HG02678 (cell line): ENCODE results near the gene MUSTN1.

Experiments
- ATAC-seq: cut with Tn5 transposase; IDR thresholded peaks from one replicate; pipeline ENCODE4 v1.9.1; 2021; ENCODE audit warnings: mild to moderate bottlenecking, moderate library complexity; ENCODE audit not compliant: unreplicated experiment

Gene MUSTN1

DNA sequence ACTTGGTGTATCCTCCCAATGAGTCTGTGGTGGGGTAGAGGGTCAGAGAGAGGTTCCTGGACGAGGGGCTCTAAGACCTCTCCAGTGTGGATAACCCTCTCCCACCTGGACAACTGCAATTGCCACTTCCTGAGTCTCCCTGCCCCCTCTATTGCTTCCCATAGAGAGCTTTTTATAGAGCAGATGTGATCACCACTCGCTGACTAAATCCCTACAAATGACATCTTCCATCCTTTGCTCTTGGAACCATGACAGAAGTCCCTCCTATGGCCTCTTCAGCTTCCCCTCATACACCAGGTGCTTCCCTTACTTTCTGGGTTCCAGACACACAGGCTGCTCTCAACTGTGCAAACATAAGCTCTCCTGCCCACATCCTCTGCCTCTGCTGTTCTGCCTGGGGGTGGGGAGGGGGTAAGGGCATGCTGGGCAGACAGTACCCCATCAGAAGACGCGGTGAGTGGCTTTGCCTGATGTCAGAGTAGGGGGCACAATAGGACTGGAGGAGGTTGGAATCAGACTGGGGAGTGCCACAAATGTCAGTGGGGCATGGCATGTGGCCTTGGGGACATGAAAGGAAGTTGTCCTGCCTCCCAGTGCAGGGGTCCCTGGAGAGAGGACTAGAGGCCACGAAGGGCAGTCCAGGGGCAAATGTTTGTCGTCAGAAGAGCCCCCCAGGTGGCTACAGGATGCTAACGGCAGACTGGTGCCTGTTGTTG, 25.0 kb downstream of the MUSTN1 start:
- ATAC-seq, result no peak

DNA sequence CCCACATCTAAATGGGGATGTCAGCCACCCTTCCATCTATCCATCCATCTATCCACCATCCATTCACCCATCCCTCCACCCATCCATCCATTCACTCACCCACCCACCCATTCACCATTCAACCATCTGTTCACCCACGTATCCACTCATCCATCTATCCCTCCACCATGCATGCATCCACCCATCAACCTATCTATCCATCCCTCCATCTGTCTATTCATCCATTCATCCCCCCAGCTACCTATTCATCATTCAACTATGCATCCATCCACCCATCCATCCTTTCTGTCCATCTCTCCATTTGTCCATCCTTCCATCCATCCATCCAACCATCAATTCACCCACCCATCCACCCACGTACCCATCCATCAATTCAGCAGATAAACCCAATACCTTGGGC, 25.7 kb downstream of the MUSTN1 start:
- no peak for ATAC-seq

DNA sequence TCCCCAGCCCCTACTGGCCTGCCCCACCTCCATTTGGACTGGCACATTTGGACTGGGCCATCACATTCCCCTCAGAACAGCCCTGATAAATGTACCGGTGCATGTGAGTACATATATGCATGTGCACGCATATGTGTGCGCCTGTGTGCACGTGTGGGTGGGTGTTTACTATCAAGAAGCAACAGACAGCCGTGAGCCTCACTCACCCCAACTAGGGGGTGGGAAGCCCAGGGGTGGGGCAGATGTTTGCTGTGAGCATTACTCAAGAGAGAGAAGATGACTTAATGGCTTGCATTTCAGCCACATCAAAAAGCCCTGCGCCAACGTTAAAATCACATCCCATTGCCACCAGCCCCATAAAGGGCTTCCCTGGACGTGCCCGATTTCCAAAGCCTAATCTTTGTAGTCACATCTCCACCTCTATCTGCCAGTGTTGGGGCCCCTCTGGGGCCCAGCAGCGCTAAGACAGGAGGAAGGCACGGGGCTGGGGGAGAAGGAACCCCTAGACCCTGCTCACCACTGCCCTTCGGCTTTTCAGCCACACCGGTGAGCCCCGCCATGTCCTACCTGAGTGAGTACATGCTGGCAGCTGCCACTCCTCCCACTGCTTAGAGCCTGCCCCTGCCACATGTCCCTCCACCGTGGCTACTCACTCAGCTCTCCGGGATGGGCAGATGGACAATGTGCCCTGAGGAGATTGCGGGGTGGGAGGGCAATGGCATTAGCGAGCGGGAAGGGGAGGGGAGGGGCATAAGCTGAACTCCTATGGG, 29.4 kb downstream of the MUSTN1 start:
- ATAC-seq, result no peak

DNA sequence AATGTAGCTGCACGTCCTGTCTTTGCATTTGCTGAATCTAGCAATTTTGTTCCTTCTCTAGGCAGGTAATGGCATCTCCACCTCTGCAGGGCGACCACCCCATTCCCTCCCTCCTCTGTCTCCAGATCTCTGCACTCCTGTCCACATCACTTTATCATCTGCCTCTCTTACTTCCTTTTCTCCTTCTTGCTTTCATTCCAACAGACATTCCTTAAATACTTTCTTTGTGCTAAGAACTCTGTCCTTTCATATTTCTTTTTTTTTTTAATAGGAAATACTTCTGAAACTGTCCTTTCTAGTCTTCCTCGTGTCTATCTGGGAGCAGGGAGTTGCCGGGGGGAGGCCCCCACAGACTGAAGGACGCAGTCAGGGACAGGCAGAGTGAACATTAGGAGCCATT, 33.0 kb downstream of the MUSTN1 start:
- ATAC-seq, result no peak

DNA sequence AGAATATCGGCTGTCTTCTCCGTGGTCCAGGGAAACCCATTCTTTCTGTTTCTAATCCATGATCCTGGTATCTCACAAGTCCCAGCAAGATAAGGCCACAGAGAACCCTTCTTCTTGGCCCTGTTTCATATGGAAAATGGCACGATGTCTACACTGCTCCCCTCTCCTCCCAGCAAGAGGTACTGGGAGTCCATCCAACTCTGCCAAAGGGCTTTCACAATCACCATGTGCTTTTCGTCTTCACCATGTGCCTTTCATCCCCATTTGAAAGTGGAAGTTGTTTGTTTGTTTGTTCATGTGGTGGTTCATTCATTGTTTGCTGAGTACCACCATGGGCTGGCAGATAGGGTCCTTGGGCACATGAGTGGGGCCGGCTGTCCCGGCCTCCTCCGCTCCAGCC, 34.7 kb downstream of the MUSTN1 start:
- ATAC-seq, result no peak

DNA sequence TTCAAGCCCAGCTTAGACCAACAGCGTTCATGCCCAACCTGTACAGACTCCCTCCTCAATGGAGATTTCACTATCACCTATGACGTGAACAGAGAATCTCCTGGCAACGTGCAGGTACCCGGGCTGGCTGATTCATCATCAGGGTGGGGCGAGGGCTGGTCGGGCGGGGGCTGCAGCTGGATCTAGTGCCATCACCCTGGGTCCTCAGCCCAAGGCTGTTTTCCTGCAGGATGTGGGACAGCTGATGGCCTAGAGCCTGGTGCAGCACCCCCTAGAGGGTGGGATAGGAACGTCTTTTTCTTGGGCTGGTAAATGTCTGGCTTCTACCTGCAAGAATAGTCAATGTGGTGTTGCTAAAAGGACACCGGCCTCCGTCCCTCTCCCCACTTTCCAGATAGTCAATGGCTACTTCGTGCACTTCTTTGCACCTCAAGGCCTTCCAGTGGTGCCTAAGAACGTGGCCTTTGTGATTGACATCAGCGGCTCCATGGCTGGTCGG, 35.8 kb downstream of the MUSTN1 start:
- no peak for ATAC-seq

DNA sequence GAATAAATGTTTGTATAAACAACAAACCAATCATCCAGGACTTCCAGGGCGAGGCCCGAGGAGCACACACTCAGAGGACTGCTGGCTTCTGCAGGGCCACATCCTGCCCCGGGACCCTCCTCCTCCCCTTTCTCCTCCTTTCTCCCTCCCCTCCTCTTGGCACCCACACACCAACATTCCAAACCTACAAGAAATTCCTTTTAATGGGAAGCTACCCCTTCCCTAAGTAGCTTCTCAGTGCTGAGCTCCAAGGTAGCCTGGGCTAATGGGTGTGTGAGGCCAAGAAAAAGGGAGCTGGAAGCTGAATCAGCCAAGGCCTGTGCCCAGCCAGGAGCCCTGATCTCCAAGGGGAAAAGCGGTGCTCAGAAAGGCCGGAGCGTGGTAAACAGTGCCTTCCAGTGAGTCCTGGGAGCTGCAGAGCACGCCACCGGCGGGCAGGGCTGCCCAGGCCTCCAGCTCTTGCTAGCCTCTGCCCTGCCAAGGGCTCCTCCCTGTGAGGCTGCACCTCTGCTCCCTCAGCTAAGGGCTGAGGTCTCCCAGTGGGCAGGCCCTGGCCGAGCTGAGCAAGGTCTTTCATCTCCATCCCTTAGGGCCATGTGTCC, 36.3 kb downstream of the MUSTN1 start:
- no peak for ATAC-seq

DNA sequence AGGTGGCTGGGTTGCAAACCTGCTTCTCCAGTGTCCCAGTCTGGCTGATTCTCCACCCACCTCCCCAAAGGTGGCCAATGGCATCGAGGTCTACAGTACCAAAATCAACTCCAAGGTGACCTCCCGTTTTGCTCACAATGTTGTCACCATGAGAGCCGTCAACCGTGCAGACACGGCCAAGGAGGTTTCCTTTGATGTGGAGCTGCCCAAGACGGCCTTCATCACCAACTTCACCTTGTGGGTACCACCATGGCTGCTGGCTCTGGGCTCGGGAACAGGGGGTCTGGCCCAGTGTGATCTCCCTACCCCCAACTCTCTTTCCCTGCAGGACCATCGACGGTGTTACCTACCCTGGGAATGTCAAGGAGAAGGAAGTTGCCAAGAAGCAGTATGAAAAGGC, 38.4 kb downstream of the MUSTN1 start:
- ATAC-seq, result no peak

DNA sequence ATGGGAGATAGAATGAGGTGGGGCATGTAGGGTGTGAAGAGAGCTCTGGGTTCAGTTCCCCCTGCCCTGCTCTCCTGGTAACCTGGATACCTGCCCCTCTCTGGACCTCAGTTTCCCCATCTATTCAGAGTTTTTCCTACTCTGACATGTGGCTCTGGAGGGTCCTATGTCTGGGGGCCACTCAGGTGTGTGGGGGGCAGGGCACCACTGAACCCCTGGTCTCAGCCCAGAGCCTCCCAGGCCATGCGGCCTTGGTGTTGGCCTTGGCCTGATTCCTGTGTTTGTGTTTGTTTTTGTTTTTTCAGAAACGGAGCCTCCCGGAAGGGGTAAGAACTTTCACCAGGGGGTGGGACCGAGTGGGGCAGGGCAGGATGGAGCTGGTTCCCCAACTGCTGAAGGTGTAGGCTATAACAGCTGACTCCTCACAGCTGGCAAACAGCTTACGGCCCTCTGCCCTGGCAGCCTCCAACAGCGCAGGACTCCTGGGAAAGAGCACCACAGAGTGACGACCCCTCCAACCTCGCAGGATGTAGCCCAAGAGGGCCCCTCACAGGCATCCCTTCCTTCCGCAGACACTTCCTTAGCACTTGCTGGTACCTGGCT, 39.4 kb downstream of the MUSTN1 start:
- no peak for ATAC-seq

DNA sequence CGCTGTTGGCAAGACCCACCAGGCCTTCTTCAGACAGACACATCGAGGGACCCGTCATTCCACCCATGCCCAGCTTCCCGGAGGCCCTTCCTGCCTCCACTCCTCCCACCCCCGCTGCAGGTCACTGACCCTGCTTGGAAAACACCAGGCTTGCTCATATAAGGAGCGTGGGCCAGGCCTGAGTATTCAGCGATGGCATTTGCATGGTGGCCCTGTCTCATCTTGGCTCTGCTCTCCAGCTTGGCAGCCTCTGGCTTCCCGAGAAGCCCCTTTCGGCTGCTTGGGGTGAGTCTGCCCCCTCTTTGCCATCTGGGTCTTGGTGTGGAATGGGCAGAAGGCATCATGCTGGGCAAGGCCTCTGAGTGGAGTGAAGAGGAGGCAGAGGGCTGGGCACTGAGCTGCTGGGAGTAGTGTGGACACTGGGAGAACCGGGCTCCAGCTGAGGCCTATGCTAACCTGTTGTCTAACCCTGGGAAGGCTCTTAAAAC, 40.2 kb downstream of the MUSTN1 start, which contains the start of gene ITIH3:
ITIH3 (plus strand) TSS at position 185 of the 488 bp plus-strand sequence; CDS start at position 193, 8 bp downstream.
- ATAC-seq, result no peak

DNA sequence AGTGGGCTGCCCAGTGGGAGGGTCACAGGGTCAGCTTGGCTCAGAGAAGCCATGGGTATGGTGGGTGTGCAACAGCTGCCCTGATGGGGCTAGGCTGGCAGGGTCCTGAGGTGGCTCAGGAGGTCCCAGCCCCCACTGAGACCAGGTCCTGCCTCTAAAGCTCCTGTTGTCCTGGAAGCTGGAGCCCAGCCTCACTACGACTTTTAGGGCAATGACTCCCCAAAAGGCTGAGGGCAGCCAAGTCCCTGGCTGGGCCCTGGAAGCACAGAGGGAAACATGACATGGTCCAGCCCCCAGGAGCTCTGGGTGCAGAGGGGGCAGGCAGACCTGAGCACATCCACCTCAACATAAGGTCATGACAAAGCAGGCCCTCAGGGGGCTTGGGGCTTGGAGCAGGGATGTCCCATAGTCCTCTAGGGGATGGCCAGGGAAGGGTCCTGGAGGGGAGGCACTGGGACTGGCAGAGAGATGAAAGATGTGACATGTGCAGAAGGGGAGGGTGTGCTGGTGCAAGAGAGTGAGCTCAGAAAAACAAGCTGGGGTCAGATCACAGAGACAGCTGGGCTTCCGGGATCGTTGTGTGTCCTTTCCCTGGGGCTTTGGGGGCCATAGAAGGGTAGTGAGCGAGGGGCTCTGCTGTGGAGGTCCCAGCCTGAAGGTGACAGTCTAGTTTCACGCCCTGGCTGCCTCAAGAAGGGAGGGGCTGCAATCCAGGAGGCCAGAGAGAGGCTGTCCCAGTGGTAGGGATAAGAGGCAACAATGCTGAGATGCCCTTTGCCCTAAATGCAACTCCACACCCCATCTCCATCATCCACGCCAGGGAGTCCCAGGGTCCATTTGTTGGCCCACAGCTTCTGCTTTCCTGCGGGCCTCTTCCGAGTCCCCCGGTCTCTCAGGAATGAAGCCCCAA, 40.9 kb downstream of the MUSTN1 start:
- ATAC-seq, result no peak

DNA sequence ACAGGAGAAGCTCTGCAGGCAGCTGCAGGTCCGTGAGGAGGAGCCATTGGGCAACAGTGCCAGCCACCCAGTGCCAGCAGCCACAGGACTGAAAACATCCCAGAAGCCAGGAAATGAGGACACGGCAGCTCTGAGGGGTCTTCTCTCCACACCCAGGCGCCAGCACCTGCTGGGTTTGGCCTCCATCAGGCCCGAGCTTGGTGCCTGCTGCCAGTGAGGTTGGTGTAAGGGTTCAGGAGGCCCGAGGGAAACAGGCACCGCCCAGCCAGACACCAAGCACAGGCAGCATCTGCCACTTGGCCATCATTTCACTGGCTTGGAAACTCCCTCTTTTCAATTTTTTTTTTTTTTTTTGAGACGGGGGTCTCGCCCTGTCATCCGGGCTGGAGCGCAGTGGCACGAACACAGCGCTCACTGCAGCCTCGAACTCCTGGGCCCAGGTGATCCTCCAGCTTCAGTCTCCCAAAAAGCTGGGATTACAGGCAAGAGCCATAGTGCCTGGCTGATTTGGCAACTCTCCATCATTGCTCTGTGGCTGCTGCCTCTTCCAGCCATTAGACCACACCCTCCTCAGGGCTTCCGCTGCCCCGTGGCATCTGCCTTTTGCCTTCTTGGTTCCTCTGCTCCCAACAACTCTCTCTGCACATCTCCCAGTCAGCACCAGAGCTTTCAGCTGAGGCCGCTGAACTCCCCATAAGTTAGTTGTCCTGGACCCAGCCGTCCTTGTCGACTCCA, 41.7 kb downstream of the MUSTN1 start:
- ATAC-seq, result no peak

DNA sequence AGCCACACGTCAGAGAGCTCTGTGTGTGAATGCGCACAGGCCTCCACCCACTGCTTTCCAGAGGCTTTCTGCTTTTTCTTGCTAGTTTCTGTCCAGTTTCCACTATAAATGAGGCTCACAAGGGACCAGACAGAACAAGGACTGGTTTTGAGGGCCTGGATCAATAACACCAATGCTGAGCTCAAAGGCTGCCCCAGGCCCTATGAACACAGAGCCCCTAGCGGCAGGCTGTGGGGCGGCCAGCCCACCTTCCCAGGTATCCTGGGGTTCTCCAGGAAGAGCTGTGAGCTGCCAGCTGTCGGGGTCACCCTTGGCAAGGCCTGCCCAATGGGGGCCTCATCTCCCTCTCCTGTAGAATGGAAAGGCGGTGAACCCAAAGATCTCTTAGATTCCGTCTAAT, 42.4 kb downstream of the MUSTN1 start:
- no peak for ATAC-seq

DNA sequence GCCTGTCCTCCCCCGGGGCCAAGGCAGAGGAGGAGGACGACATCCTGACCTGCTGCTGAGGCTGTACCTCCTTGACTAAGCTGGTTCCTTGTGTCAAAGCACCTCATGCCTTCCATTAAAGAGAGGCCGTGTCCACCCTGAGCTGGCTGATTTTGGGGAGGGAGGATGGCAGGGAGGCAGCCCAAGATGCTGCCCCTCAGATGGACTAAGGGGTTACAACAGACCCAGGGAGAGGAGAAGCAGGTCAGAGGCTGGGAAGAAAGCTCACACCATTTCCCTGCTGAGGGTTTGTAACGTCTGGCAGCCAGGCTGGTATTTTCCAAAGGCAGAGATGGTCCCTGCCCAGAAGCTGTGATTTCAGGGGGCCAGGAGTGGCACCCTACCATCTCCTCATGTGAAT, 42.9 kb downstream of the MUSTN1 start:
- no peak for ATAC-seq

DNA sequence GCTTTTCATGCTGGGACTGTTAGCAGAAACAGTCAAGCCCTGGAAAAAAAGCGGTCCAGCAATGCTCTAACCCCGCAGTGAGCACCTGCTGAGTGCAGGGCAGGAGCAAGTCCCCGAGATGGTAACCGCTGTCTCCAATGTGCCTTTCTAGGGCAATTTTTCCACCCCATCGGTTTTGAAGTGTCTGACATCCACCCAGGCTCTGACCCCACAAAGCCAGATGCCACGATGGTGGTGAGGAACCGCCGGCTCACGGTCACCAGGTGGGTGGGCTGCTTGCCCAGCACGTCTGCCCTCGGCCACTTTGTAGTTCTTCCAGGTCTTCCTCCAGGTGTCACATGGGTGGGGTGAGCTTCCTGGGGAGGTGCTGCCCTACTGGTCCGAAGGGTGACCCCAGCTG, 43.5 kb downstream of the MUSTN1 start:
- no peak for ATAC-seq

DNA sequence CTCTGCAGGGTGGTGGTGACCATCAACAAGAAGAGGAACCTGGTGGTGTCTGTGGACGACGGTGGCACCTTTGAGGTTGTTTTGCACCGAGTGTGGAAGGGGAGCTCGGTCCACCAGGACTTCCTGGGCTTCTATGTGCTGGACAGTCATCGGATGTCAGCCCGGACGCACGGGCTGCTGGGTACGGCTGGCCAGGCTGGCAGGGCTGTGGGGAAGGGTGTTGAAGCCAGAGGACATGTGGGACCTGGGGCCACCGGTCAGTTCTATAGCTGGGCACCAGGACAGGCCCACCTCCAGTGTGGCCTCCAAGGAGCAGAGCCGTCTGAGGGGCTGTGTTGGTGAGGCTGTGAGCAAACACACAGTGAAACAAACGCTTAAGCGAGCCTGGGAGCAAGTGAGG, 44.1 kb downstream of the MUSTN1 start:
- ATAC-seq, result no peak

DNA sequence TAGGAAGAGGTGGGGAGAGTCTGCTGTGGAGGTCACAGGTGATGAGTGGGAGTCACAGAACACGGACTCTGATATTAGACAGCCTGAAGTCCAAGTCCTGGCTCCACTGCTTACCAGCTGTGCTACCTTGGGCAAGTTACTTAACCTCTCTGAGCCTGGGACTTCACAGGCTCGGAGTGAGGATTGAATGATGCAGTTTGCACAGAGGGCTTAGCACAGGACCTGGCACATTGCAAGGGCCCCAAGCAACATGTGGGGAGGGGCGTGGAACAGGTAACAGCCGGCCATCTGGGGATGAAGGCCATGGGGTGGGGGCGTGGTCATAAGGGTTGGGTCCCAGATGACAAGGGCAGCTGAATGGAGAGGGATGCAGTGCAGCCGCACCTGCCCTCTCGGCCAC, 44.5 kb downstream of the MUSTN1 start:
- ATAC-seq, result no peak

DNA sequence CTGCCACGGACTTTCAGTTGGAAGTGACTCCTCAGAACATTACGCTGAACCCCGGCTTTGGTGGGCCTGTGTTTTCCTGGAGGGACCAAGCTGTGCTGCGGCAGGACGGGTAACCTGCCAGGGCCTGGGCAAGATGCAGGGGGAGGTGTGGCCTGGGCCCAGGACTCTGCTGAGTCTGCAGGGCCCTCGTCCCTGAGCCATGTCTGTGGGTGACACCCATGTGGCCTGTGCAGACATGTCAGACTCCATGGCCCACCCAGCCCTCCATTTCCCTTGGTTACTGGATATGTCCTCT, 45.1 kb downstream of the MUSTN1 start:
- no peak for ATAC-seq

DNA sequence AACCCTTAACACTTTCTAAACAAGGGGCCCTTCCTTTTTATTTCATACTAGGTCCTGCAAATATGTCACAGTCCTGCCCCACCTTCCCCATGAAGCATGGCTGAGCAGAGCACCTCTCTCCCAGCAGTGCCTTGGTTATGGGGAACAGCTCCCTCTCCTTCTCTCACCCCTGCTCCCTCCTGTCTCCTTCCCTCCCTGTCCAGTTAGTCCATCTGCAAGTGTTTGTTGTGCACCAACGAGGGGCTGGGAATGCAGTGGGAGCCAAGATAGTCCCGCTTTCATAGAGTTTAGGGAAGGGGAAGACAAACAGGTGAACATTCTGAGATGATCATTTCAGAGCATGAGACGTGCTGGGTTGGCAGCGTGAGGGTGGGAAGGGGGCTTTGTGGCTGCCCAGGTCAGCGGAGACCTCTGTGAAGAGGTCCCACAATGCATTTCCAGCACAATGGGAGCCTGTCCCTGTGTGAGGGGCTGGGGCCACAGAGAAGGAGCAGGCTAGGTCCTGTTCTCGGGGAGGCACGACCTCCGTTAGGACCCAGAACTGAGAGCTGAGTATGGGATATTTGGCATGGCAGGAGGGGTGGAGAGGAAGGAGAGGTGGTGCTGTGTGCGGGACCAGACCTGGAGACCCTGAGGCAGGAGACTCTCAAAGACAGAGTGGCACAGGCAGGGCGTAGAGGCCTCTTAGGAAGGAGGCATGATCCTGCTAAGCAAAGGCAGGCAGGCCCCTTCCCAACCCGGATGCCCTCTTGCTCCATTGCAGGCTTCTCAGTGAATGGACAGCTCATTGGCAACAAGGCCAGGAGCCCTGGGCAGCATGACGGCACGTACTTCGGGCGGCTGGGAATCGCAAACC, 45.7 kb downstream of the MUSTN1 start:
- no peak for ATAC-seq
